Astrocyte of the spinal cord (primary cell): ENCODE data around the gene SRP72.

Experiments used
- DNase-seq: peaks from one replicate; pipeline ENCODE4 v3.0.0; 2011; ENCODE audit warnings: low read depth, low spot score
- H3K4me3 ChIP-seq: 2 replicates; pipeline ENCODE4 v1.5.1; 2011; ENCODE audit warnings: low read depth, mild to moderate bottlenecking, low read length, moderate library complexity
- CTCF ChIP-seq: IDR thresholded peaks from 2 replicates; pipeline ENCODE4 v1.5.1; 2012; ENCODE audit warnings: low read depth, mild to moderate bottlenecking, low read length, inconsistent platforms
- in situ Hi-C: cut with HindIII; loops from 2 replicates; pipeline ENCODE4 v1.10.0; 2017; ENCODE audit warnings: low sequenced_read_pairs

Gene SRP72

GRCh38 chr4:56475917-56476316 is 8.5 kb downstream of the SRP72 start:
- in situ Hi-C loops, result no loop called here
- TF ChIP-seq CTCF, result no peak
- no peak overlapping the region for H3K4me3 ChIP-seq
- DNase-seq, result no peak

GRCh38 chr4:56477192-56477702 is 9.8 kb downstream of the SRP72 start:
- DNase-seq, result no peak
- in situ Hi-C loops, result no loop called here
- no peak overlapping the region for H3K4me3 ChIP-seq
- TF ChIP-seq CTCF, result no peak

GRCh38 chr4:56480691-56481090 is 13.3 kb downstream of the SRP72 start:
- no peak for DNase-seq
- no peak for TF ChIP-seq CTCF
- in situ Hi-C loops, result no loop called here

GRCh38 chr4:56496241-56496640 is 28.8 kb downstream of the SRP72 start:
- TF ChIP-seq CTCF, result no peak
- in situ Hi-C loops, result no loop called here
- no peak overlapping the region for H3K4me3 ChIP-seq
- DNase-seq, result no peak

More at GRCh38 chr4:56480691-56481090, 13.3 kb downstream of the SRP72 start:
- H3K4me3 ChIP-seq, result no peak overlapping the region

- no peak for TF ChIP-seq CTCF
- peak; percentile 68 for DNase-seq
- in situ Hi-C loops, result no loop called here
- H3K4me3 ChIP-seq, result peak within 1 kb of the TSS; percentile 62
Observed at GRCh38 chr4:56505269-56506130, 38.1 kb downstream of the SRP72 start, which contains the start of gene ARL9. Gene ARL9 (plus strand): TSS chr4:56505791. CDS start chr4:56505863, 72 bp downstream.

- in situ Hi-C loops, result no loop called here
- no peak for DNase-seq
- no peak for TF ChIP-seq CTCF
- H3K4me3 ChIP-seq, result no peak overlapping the region
Observed at GRCh38 chr4:56511098-56511497, 43.7 kb downstream of the SRP72 start.
